Activated naive CD8-positive, alpha-beta T cell treated with anti-CD3 and anti-CD28 coated beads, Interleukin-2, amount 10 ng/mL, durations not matched to agents 7 days and 5 days (primary cell): ENCODE measurements around the gene C1orf56. TPM values are rescaled to one million over a fixed set of nuclear protein-coding genes. Genes with fewer than 3 reads are reported as not detected.
"Not testable (repeated sequence)": the region's sequence is repeated elsewhere in the genome, so short reads cannot be mapped to it uniquely, and the experiment has no call there.

Source experiments
- ATAC-seq: fragments of 150-1000 bp; cut with Tn5 transposase; one replicate; pipeline ENCODE4 v1.10.0; 2021; ENCODE audit warnings: low read depth, moderate library complexity
- POLR2A ChIA-PET: fragments of 350-600 bp; sonication (Branson Sonifier 250); formaldehyde crosslinking; loops from one replicate; lab custom pipeline; 2021; ENCODE audit warnings: antibody characterized with exemption; lab: Charles Lee
- DNase-seq: peaks from one replicate; pipeline ENCODE4 v3.0.0; 2021
- H3K27ac Mint-ChIP-seq: one replicate; pipeline ENCODE4 v1.8.0; 2022; ENCODE audit warnings: mild to moderate bottlenecking, mixed read lengths
- H3K27me3 Mint-ChIP-seq: one replicate; pipeline ENCODE4 v1.8.0; 2022; ENCODE audit warnings: mild to moderate bottlenecking, moderate library complexity, mixed read lengths
- H3K36me3 Mint-ChIP-seq: one replicate; pipeline ENCODE4 v1.8.0; 2021; ENCODE audit warnings: mild to moderate bottlenecking, mixed read lengths
- H3K4me1 Mint-ChIP-seq: one replicate; pipeline ENCODE4 v1.8.0; 2021; ENCODE audit warnings: mixed read lengths
- H3K4me3 Mint-ChIP-seq: one replicate; pipeline ENCODE4 v1.8.0; 2022; ENCODE audit warnings: mild to moderate bottlenecking, moderate library complexity, mixed read lengths
- H3K9me3 Mint-ChIP-seq: one replicate; pipeline ENCODE4 v1.8.0; 2021; ENCODE audit warnings: mixed read lengths
- total RNA-seq, 2 experiments: library from RNA; stranded (reverse); gene quantifications; one replicate each; pipeline ENCODE4 v1.2.3, GENCODE V29; 2021

The C1orf56 gene
- total RNA-seq, 2 experiments from 2014 or later, result 1.9 TPM

DNA sequence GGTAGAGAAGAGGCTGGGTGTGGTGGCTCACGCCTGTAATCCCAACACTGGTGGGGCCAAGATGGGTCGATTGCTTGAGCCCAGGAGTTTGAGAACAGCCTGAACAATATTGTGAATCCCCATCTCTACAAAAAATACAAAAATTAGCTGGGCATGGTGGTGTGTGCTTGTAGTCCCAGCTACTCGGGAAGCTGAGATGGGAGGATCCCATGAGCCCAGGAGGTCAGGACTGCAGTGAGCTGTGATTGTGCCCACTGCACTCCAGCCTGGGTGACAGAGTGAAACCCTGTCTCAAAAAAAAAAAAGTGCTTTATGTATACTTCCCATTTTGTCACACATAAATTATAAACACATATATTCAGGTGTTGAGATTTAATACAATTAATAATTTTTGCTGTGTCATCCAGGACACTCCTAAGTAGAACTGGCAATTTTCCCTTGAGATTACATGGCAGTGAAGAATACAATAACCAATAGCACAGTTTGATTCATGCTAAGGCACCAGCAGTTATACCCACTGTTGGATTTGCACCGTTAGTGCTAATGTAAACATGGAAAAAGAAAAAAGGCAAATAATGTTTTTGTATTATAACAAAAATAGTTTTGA lies 38.5 kb downstream of the C1orf56 start:
- no peak for DNase-seq
- no peak for ATAC-seq
- Mint-ChIP-seq H3K9me3 (no peaks in the 10 kb centered on the region), H3K27ac (no peak overlapping the region), H3K27me3 (no peaks in the 10 kb centered on the region), H3K4me3 (no peak overlapping the region), H3K36me3 (peaks cover 10% of the 10 kb centered on the region), H3K4me1 (no peaks in the 10 kb centered on the region)
- POLR2A ChIA-PET, result interaction anchor here (0.6 to 1.1 kb wide), 2 partner anchors 13 to 110 kb away, joined by 3 read pairs; no protein-coding TSS in a partner anchor

DNA sequence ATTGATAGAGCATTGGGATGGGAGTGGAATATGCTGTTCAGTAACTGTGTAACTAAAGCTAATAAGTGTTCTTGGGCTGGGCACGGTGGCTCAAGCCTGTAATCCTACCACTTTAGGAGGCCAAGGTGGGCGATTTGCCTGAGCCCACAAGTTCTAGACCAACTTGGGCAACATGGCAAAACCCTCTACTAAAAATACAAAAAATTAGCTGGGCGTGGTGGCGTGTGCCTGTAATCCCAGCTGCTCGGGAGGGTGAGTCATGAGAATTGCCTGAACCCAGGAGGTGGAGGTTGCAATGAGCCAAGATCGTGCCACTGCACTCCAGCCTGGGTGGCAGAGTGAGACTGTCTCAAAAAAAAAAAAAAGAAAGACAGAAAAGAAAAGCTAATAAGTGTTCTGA lies 49.9 kb downstream of the C1orf56 start:
- H3K9me3 Mint-ChIP-seq, H3K27me3 Mint-ChIP-seq, H3K27ac Mint-ChIP-seq, H3K4me1 Mint-ChIP-seq, H3K36me3 Mint-ChIP-seq, DNase-seq, H3K4me3 Mint-ChIP-seq, ATAC-seq, POLR2A ChIA-PET: not testable (repeated sequence)

DNA sequence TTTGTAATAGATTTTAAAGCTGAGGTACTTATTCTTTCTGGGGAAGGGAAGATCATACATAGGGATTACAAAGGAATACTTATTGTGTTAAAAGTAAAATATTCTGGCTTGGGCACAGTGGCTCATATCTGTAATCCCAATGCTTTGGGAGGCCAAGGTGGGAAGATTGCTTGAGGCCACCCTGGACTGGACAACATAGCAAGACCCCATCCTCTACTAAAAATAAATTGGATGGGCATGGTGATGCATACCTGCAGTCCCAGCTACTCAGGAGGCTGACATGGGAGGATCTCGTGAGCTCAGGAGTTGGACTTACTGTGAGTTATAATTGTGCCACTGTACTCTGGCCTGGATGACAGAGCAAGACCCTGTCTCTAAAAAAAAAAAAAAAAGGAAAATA lies 50.6 kb downstream of the C1orf56 start:
- POLR2A ChIA-PET, result interaction anchor here (0.7 to 2.1 kb wide), 2 partner anchors 56 to 59 kb away, joined by 5 to 22 read pairs; partner anchors contain the start of gene TNFAIP8L2
- Mint-ChIP-seq H3K27ac (no peak overlapping the region), H3K9me3 (no peaks in the 10 kb centered on the region)

More for the DNA sequence above, 50.6 kb downstream of the C1orf56 start:
- H3K27me3 Mint-ChIP-seq, result no peaks in the 10 kb centered on the region
- H3K36me3 Mint-ChIP-seq, result peaks cover 2% of the 10 kb centered on the region
- H3K4me1 Mint-ChIP-seq, result no peaks in the 10 kb centered on the region
- DNase-seq, result no peak
- ATAC-seq, result no peak
- H3K4me3 Mint-ChIP-seq, result no peak overlapping the region

Other genes starting within 250 kb of the C1orf56 start
- gene CTSK, start 239.5 kb upstream of the C1orf56 start, total RNA-seq, result 1 to 10 TPM; 6.7 to 9.4 TPM
- 10 to 100 TPM; 49.3 to 51.3 TPM for gene ARNT, start 171.2 kb upstream of the C1orf56 start, total RNA-seq
- gene CTXND2, start 160.6 kb upstream of the C1orf56 start, total RNA-seq, result not detected
- gene SETDB1, start 121.4 kb upstream of the C1orf56 start, total RNA-seq, result 10 to 100 TPM; 64.0 to 64.6 TPM
- gene CERS2, start 72.9 kb upstream of the C1orf56 start, total RNA-seq, result 100 to 1,000 TPM; 153 TPM
- gene ANXA9, start 65.5 kb upstream of the C1orf56 start, total RNA-seq, result not detected
- gene MINDY1, start 40.8 kb upstream of the C1orf56 start, total RNA-seq, result 10 to 100 TPM; 11.5 to 12.7 TPM
- 10 to 100 TPM; 22.9 to 23.2 TPM for gene PRUNE1, start 39.3 kb upstream of the C1orf56 start, total RNA-seq
- 1 to 10 TPM; 2.8 to 4.1 TPM for gene BNIPL, start 11.2 kb upstream of the C1orf56 start, total RNA-seq
- gene CDC42SE1, start 11.9 kb downstream of the C1orf56 start, total RNA-seq, result 100 to 1,000 TPM; 282 to 294 TPM
- gene MLLT11, start 12.6 kb downstream of the C1orf56 start, total RNA-seq, result 1 to 10 TPM; 5.4 to 6.0 TPM
- 10 to 100 TPM; 32.9 to 34.0 TPM for gene GABPB2, start 23.0 kb downstream of the C1orf56 start, total RNA-seq
- 1 to 10 TPM; 4.2 to 6.0 TPM for gene SEMA6C, start 98.9 kb downstream of the C1orf56 start, total RNA-seq
- 10 to 100 TPM; 21.2 to 23.7 TPM for gene TNFAIP8L2, start 108.9 kb downstream of the C1orf56 start, total RNA-seq
- 1 to 10 TPM; 5.2 to 6.1 TPM for gene LYSMD1, start 118.2 kb downstream of the C1orf56 start, total RNA-seq
- gene SCNM1, start 118.4 kb downstream of the C1orf56 start, total RNA-seq, result 10 to 100 TPM; 64.5 to 66.6 TPM
- 1 to 10 TPM; 1.2 to 4.1 TPM for gene TMOD4, start 128.2 kb downstream of the C1orf56 start, total RNA-seq
- 10 to 100 TPM; 67.4 to 86.9 TPM for gene VPS72, start 142.4 kb downstream of the C1orf56 start, total RNA-seq
- 10 to 100 TPM; 51.9 to 59.4 TPM for gene PIP5K1A, start 150.8 kb downstream of the C1orf56 start, total RNA-seq
- gene PSMD4, start 207.0 kb downstream of the C1orf56 start, total RNA-seq, result 100 to 1,000 TPM; 170 to 174 TPM
- gene ZNF687, start 234.5 kb downstream of the C1orf56 start, total RNA-seq, result 10 to 100 TPM; 35.5 to 37.0 TPM